Measurements from ENCODE around the gene DAZAP1. TPM values are rescaled to one million over a fixed set of nuclear protein-coding genes. Genes with fewer than 3 reads are reported as not detected.

The DAZAP1 gene
- total and polyA plus RNA-seq, 2 experiments from 2014 or later = 11.0 to 56.6 TPM

- in situ Hi-C loops (cut with MboI) = no loop called here
- no peak overlapping the region for H2AFZ ChIP-seq
- H3F3A ChIP-seq (ENCODE audit: insufficient read depth) = no peaks in the 10 kb centered on the region
- no peak overlapping the region for H3K4me2 ChIP-seq (ENCODE audit: unreplicated experiment)
- no peak overlapping the region for H3K4me3 ChIP-seq
- TF ChIP-seq EZH2 (IDR thresholded peaks at IDR 0.05; ENCODE audit: insufficient read depth, poor library complexity, severe bottlenecking) (no peak), EZH2phosphoT487 (IDR thresholded peaks at IDR 0.05; ENCODE audit: insufficient read depth, low read depth) (no peak)
- H3K79me2 ChIP-seq (ENCODE audit: insufficient read depth) = peaks cover 64% of the 10 kb centered on the region
- 84 to 85% methylated on average over 14 of the region's 14 CpGs for WGBS, 2 experiments (ENCODE audit: low coverage in 1 of 2, low lambda C conversion rate in 2 of 2, missing lambda C conversion rate in 2 of 2)
- no peaks in the 10 kb centered on the region for H3K27me3 ChIP-seq (replicated peaks; ENCODE audit: insufficient read depth)
- no peak for DNase-seq
- no peaks in the 10 kb centered on the region for H3K4me1 ChIP-seq (ENCODE audit: insufficient read depth)
- H3K9me2 ChIP-seq (ENCODE audit: insufficient read depth) = no peaks in the 10 kb centered on the region
- no peaks in the 10 kb centered on the region for H4K20me1 ChIP-seq (ENCODE audit: insufficient read depth)
- H3K9ac ChIP-seq = no peak overlapping the region
- no peaks in the 10 kb centered on the region for H3K9me3 ChIP-seq (ENCODE audit: low read depth)
- no peak overlapping the region for H3K27ac ChIP-seq
- peaks cover 12% of the 10 kb centered on the region; the same call in 1 of the 2 replicates for H3K36me3 ChIP-seq (ENCODE audit: low read depth)
These were observed 22.4 kb downstream of the DAZAP1 start for GRCh38 chr19:1429750-1430149.

GRCh38 chr19:1430246-1430645, 22.9 kb downstream of the DAZAP1 start:
- peaks cover 2% of the 10 kb centered on the region for H3F3A ChIP-seq (ENCODE audit: insufficient read depth)
- H4K20me1 ChIP-seq (ENCODE audit: insufficient read depth) = no peaks in the 10 kb centered on the region
- WGBS, 2 experiments (ENCODE audit: low coverage in 1 of 2, low lambda C conversion rate in 2 of 2, missing lambda C conversion rate in 2 of 2) = 87 to 91% methylated on average over 11 to 14 of the region's 14 CpGs
- H3K27ac ChIP-seq = no peak overlapping the region
- in situ Hi-C loops (cut with MboI) = no loop called here
- TF ChIP-seq EZH2 (IDR thresholded peaks at IDR 0.05; ENCODE audit: insufficient read depth, poor library complexity, severe bottlenecking) = no peak
- TF ChIP-seq EZH2phosphoT487 (IDR thresholded peaks at IDR 0.05; ENCODE audit: insufficient read depth, low read depth) = no peak
- no peaks in the 10 kb centered on the region for H3K9me3 ChIP-seq (ENCODE audit: low read depth)
- no peak overlapping the region for H2AFZ ChIP-seq
- no peak overlapping the region for H3K4me3 ChIP-seq
- no peak overlapping the region for H3K9ac ChIP-seq
- no peak overlapping the region for H3K4me2 ChIP-seq (ENCODE audit: unreplicated experiment)
- DNase-seq = no peak
- H3K27me3 ChIP-seq (replicated peaks; ENCODE audit: insufficient read depth) = no peaks in the 10 kb centered on the region
- no peaks in the 10 kb centered on the region for H3K4me1 ChIP-seq (ENCODE audit: insufficient read depth)
- H3K9me2 ChIP-seq (ENCODE audit: insufficient read depth) = no peaks in the 10 kb centered on the region
- peaks cover 15% of the 10 kb centered on the region for H3K36me3 ChIP-seq (ENCODE audit: low read depth)
- H3K79me2 ChIP-seq (ENCODE audit: insufficient read depth) = peaks cover 59% of the 10 kb centered on the region

GRCh38 chr19:1431759-1432506, 24.5 kb downstream of the DAZAP1 start:
- peaks cover 15% of the 10 kb centered on the region for H3K36me3 ChIP-seq (ENCODE audit: low read depth)
- H3K4me3 ChIP-seq = no peak overlapping the region
- no peaks in the 10 kb centered on the region for H3K9me3 ChIP-seq (ENCODE audit: low read depth)
- H3F3A ChIP-seq (ENCODE audit: insufficient read depth) = peaks cover 9% of the 10 kb centered on the region
- H2AFZ ChIP-seq = no peak overlapping the region
- in situ Hi-C loops (cut with MboI) = no loop called here
- TF ChIP-seq EZH2phosphoT487 (IDR thresholded peaks at IDR 0.05; ENCODE audit: insufficient read depth, low read depth) = no peak
- H3K27me3 ChIP-seq (replicated peaks; ENCODE audit: insufficient read depth) = no peaks in the 10 kb centered on the region
- WGBS, 2 experiments (ENCODE audit: low coverage in 1 of 2, low lambda C conversion rate in 2 of 2, missing lambda C conversion rate in 2 of 2) = 88 to 90% methylated on average over 24 of the region's 24 CpGs
- H3K4me2 ChIP-seq (ENCODE audit: unreplicated experiment) = no peak overlapping the region
- no peaks in the 10 kb centered on the region for H3K9me2 ChIP-seq (ENCODE audit: insufficient read depth)
- DNase-seq = no peak
- H3K4me1 ChIP-seq (ENCODE audit: insufficient read depth) = no peaks in the 10 kb centered on the region
- no peak overlapping the region for H3K27ac ChIP-seq
- no peak overlapping the region for H3K9ac ChIP-seq
- H4K20me1 ChIP-seq (ENCODE audit: insufficient read depth) = no peaks in the 10 kb centered on the region
- peaks cover 51% of the 10 kb centered on the region for H3K79me2 ChIP-seq (ENCODE audit: insufficient read depth)

- H3K36me3 ChIP-seq (ENCODE audit: low read depth) = peaks cover 15% of the 10 kb centered on the region
- no peaks in the 10 kb centered on the region for H3K9me3 ChIP-seq (ENCODE audit: low read depth)
- no peaks in the 10 kb centered on the region for H4K20me1 ChIP-seq (ENCODE audit: insufficient read depth)
- H3F3A ChIP-seq (ENCODE audit: insufficient read depth) = peaks cover 14% of the 10 kb centered on the region
- no peaks in the 10 kb centered on the region for H3K9me2 ChIP-seq (ENCODE audit: insufficient read depth)
- no peak overlapping the region for H3K27ac ChIP-seq
- H3K4me3 ChIP-seq = no peak overlapping the region
- TF ChIP-seq EZH2phosphoT487 (IDR thresholded peaks at IDR 0.05; ENCODE audit: insufficient read depth, low read depth) (no peak), EZH2 (IDR thresholded peaks at IDR 0.05; ENCODE audit: insufficient read depth, poor library complexity, severe bottlenecking) (no peak)
- no peak overlapping the region for H2AFZ ChIP-seq
- 97 to 98% methylated on average over 7 to 16 of the region's 16 CpGs for WGBS, 2 experiments (ENCODE audit: low coverage in 1 of 2, low lambda C conversion rate in 2 of 2, missing lambda C conversion rate in 2 of 2)
- in situ Hi-C loops (cut with MboI) = no loop called here
- no peak overlapping the region for H3K4me2 ChIP-seq (ENCODE audit: unreplicated experiment)
- H3K79me2 ChIP-seq (ENCODE audit: insufficient read depth) = peaks cover 46% of the 10 kb centered on the region
- H3K9ac ChIP-seq = no peak overlapping the region
- no peak for DNase-seq
- no peaks in the 10 kb centered on the region for H3K27me3 ChIP-seq (replicated peaks; ENCODE audit: insufficient read depth)
- no peaks in the 10 kb centered on the region for H3K4me1 ChIP-seq (ENCODE audit: insufficient read depth)
These were observed 25.1 kb downstream of the DAZAP1 start for GRCh38 chr19:1432507-1432887.
